Effector memory CD4-positive, alpha-beta T cell (primary cell): ENCODE data around the gene LRP1-AS.

ENCODE experiments used
- DNase-seq, 3 donors: peaks; one replicate each; pipeline ENCODE4 v3.0.0-alpha.2; 2020
- H3K27ac ChIP-seq: 2 replicates; pipeline ENCODE4 v1.7.0; 2013; ENCODE audit warnings: mild to moderate bottlenecking, low read length, moderate library complexity; ENCODE audit not compliant: insufficient read depth, poor library complexity, severe bottlenecking
- H3K27me3 ChIP-seq: replicated peaks from 2 replicates; pipeline ENCODE4 v1.7.0; 2013; ENCODE audit warnings: mild to moderate bottlenecking, low read length; ENCODE audit not compliant: insufficient read depth, control insufficient read depth, poor library complexity, severe bottlenecking
- H3K36me3 ChIP-seq: 2 replicates; pipeline ENCODE4 v1.7.0; 2013; ENCODE audit warnings: mild to moderate bottlenecking, low read length, moderate library complexity; ENCODE audit not compliant: control insufficient read depth, insufficient read depth
- H3K4me1 ChIP-seq: 2 replicates; pipeline ENCODE4 v1.7.0; 2013; ENCODE audit warnings: low read length, mild to moderate bottlenecking; ENCODE audit not compliant: control insufficient read depth, insufficient read depth, poor library complexity, severe bottlenecking
- H3K4me3 ChIP-seq: 2 replicates; pipeline ENCODE4 v1.7.0; 2013; ENCODE audit warnings: low read length, low read depth, mild to moderate bottlenecking; ENCODE audit not compliant: insufficient read depth, poor library complexity, severe bottlenecking
- H3K9me3 ChIP-seq: 2 replicates; pipeline ENCODE4 v1.7.0; 2013; ENCODE audit warnings: mild to moderate bottlenecking, low read length, moderate library complexity; ENCODE audit not compliant: control insufficient read depth
- total RNA-seq, 3 donors: gene quantifications; one replicate each; lab custom pipeline; 2026; lab: John Stamatoyannopoulos, UW

Gene LRP1-AS
- total RNA-seq = 0 reads per million in 3 donors

DNA sequence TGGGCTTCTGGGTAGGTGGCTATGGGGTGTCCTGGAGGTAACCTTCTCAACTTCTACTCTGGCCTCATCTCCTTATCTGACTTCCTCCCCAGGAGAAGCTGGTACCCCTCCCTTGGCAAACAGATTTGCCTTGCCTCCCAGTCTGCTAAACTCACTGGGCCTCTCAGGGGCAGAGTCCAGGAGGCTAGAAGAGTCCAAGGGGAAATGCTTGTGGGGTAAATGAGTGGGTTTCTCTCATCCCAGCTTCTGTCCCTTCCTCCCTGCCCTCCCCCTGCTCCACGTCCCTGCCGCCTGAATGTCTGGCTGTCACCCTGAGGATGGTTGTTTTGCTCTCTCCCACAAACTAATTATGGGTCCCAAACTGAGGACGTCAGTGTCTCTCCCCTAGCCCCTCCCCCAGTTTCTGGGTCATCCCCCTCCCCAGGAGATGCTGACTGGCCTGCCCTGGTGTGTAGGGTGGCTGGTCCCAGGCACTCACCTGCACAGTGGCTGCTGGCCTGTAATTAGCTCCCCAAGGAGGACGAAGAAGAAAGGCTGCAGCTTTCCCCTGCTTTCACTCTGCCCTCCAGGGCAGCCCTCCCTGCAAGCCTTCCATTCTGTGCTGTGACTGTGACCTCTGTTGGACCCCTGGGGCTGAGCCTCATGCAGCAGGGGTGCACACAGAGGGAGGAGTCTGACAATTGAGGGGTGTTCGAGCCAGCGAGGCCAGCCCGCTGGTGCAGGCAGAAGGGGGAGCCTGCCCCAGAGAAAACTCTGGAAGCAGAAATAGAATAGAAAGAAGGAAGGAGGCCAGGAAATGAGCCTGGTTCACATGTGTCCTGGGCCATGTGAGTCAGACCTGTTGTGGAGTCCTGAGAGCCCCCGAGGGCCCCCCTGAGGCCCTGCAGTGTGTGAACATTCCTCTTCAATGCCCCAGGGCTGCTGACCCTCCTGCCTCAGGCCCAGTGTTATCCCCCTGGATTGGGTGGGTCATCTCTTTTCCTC, at the start of gene LRP1-AS:
LRP1-AS (minus strand) TSS at position 659 of the 984 bp plus-strand sequence.
- no peak within 1 kb of the TSS for H3K4me3 ChIP-seq
- DNase-seq = no peak
- no peaks in the 10 kb centered on the region for H3K9me3 ChIP-seq
- H3K27me3 ChIP-seq = no peaks in the 10 kb centered on the region
- H3K36me3 ChIP-seq = no peaks in the 10 kb centered on the region
- H3K4me1 ChIP-seq = no peaks in the 10 kb centered on the region
- no peak within 1 kb of the TSS for H3K27ac ChIP-seq

DNA sequence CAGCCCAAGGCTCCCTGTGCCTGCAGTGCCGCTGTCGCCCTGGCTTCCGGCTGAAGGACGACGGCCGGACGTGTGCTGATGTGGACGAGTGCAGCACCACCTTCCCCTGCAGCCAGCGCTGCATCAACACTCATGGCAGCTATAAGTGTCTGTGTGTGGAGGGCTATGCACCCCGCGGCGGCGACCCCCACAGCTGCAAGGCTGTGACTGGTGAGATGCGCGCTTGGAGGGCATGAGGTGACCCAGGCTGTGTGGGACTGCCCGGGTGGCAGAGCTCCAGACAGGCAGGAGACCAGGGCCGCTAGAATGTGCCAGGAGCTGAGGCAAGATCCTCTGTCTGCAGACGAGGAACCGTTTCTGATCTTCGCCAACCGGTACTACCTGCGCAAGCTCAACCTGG, 49.5 kb upstream of the LRP1-AS start:
- H3K4me3 ChIP-seq = no peak overlapping the region
- no peak for DNase-seq
- no peaks in the 10 kb centered on the region for H3K4me1 ChIP-seq
- H3K27ac ChIP-seq = no peak overlapping the region
- H3K9me3 ChIP-seq = no peaks in the 10 kb centered on the region
- no peaks in the 10 kb centered on the region for H3K27me3 ChIP-seq
- no peaks in the 10 kb centered on the region for H3K36me3 ChIP-seq

DNA sequence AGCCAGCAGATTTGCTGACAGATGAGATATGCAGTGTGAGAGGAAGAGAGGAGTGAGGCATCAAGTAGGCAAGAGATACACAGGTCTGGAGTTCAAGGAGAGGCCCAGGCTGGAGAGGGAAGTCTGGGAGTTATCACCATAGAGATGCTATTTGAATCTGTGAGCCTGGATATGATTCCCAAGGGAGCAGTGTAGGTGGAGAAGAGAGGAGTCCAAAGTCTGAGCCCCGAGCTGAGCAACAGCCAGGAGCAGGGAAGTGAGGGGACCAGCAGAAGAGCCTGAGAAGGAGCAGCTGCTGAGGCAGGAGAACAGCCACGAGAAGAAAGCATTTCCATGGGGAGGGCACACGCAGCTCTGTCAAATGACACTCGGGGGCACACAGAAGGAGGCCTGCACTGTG, 49.0 kb upstream of the LRP1-AS start:
- no peak for DNase-seq
- Histone ChIP-seq H3K36me3 (no peaks in the 10 kb centered on the region), H3K27ac (no peak overlapping the region)

DNA sequence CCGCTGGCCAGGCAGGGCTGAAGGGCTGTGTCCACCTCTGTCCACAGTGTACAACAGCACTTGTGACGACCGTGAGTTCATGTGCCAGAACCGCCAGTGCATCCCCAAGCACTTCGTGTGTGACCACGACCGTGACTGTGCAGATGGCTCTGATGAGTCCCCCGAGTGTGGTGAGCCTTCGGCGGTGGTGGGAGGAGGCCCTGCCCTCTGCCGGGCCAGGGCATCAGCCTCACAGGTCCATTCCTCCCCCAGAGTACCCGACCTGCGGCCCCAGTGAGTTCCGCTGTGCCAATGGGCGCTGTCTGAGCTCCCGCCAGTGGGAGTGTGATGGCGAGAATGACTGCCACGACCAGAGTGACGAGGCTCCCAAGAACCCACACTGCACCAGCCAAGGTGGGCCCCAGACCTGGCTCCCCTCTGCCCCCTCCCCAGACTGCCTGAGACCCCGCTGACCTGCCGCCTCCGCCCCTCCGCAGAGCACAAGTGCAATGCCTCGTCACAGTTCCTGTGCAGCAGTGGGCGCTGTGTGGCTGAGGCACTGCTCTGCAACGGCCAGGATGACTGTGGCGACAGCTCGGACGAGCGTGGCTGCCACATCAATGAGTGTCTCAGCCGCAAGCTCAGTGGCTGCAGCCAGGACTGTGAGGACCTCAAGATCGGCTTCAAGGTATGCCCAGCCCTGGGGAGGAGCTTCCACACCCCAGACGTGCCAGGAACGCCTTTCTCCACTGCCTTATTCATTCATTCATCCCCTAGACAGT, 48.4 kb upstream of the LRP1-AS start:
- H3K27me3 ChIP-seq = no peaks in the 10 kb centered on the region
- H3K4me1 ChIP-seq = no peaks in the 10 kb centered on the region
- H3K9me3 ChIP-seq = no peaks in the 10 kb centered on the region
- no peak for DNase-seq
- no peak overlapping the region for H3K27ac ChIP-seq
- H3K4me3 ChIP-seq = no peak overlapping the region
- H3K36me3 ChIP-seq = no peaks in the 10 kb centered on the region

More for the DNA sequence above, 49.0 kb upstream of the LRP1-AS start:
- H3K4me1 ChIP-seq = no peaks in the 10 kb centered on the region
- no peaks in the 10 kb centered on the region for H3K27me3 ChIP-seq
- no peaks in the 10 kb centered on the region for H3K9me3 ChIP-seq
- no peak overlapping the region for H3K4me3 ChIP-seq

DNA sequence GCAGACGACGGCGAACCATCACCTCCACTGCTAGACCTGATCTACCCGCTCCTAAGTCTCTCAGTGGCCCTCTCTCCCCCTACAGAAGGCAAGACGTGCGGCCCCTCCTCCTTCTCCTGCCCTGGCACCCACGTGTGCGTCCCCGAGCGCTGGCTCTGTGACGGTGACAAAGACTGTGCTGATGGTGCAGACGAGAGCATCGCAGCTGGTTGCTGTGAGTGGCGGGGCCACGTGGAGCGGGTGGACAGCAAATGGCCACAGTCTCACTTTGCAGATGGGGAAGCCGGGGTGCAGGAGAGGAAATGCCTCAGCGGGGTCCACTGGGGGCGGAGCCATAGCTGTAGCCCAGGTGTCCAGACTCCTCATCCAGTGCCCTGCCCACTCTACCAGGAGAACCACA, 47.8 kb upstream of the LRP1-AS start:
- Histone ChIP-seq H3K27ac (no peak overlapping the region), H3K9me3 (no peaks in the 10 kb centered on the region), H3K4me3 (no peak overlapping the region), H3K27me3 (no peaks in the 10 kb centered on the region), H3K36me3 (no peaks in the 10 kb centered on the region), H3K4me1 (no peaks in the 10 kb centered on the region)
- DNase-seq = no peak

DNA sequence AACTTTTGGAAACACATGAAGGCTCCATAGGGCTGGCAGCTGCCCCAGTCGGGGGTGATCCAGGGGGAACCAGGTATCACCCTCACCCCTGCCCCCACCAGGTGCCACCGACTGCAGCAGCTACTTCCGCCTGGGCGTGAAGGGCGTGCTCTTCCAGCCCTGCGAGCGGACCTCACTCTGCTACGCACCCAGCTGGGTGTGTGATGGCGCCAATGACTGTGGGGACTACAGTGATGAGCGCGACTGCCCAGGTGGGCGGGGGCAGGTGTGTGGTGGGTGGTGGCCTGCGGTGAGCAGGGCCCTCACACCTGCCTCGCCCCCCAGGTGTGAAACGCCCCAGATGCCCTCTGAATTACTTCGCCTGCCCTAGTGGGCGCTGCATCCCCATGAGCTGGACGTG, 46.8 kb upstream of the LRP1-AS start:
- Histone ChIP-seq H3K27ac (no peak overlapping the region), H3K27me3 (no peaks in the 10 kb centered on the region), H3K36me3 (no peaks in the 10 kb centered on the region), H3K9me3 (no peaks in the 10 kb centered on the region), H3K4me3 (no peak overlapping the region), H3K4me1 (no peaks in the 10 kb centered on the region)
- no peak for DNase-seq

DNA sequence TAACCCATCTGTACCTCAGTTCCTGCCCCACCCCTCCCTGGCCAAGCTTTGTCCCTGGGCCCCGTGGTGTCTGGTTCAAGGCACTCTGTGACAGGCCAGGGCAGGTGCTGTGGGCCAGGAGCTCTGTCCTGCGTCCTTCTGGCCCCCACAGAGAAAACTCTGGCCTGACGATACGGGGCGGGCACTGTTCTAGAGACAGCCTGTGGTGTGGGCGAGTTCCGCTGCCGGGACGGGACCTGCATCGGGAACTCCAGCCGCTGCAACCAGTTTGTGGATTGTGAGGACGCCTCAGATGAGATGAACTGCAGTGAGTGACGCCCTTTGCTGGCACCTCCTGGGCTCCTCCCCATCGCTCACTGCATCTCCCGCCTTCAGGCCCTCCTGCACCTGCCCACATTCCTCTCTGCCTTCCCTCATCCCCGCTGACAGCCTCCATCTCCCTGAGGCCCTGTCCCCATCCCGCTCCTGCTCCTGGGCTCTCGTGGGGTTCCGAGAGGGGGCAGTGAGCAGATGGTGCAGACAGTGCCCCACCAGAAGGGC, 46.4 kb upstream of the LRP1-AS start:
- H3K9me3 ChIP-seq = no peaks in the 10 kb centered on the region
- H3K27ac ChIP-seq = no peak overlapping the region
- H3K4me1 ChIP-seq = no peaks in the 10 kb centered on the region
- DNase-seq = no peak
- H3K27me3 ChIP-seq = no peaks in the 10 kb centered on the region
- H3K36me3 ChIP-seq = no peaks in the 10 kb centered on the region
- H3K4me3 ChIP-seq = no peak overlapping the region

DNA sequence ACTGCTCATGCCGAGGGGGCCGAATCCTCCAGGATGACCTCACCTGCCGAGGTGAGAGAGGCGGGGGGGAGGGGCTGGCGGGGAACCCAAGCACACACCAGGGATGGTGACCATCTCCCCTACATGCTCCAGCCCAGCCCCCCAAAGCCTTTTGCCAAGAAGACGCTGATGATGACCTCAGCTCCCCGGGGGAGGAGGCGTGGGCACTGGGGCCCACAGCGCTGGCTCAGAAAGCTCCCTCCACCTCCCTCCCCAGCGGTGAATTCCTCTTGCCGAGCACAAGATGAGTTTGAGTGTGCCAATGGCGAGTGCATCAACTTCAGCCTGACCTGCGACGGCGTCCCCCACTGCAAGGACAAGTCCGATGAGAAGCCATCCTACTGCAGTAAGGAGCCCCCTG, 45.5 kb upstream of the LRP1-AS start:
- Histone ChIP-seq H3K4me3 (no peak overlapping the region), H3K27me3 (no peaks in the 10 kb centered on the region), H3K4me1 (no peaks in the 10 kb centered on the region), H3K9me3 (no peaks in the 10 kb centered on the region), H3K36me3 (no peaks in the 10 kb centered on the region), H3K27ac (no peak overlapping the region)
- DNase-seq = no peak

DNA sequence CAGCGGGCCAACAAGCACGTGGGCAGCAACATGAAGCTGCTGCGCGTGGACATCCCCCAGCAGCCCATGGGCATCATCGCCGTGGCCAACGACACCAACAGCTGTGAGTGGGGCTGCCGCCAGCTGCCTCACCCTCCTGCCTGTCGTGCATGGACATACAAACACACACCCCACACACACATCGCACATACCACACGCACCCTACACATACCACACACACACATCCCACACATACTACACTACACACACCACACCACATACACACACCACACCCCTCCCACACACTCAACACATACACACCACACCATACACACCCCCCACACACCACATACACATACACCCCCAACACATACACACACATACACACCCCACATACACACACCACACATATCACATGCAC, 44.0 kb upstream of the LRP1-AS start:
- no peak for DNase-seq
- H3K36me3 ChIP-seq = no peaks in the 10 kb centered on the region
- H3K4me1 ChIP-seq = no peaks in the 10 kb centered on the region
- H3K9me3 ChIP-seq = no peaks in the 10 kb centered on the region
- H3K27me3 ChIP-seq = no peaks in the 10 kb centered on the region
- H3K27ac ChIP-seq = no peak overlapping the region
- no peak overlapping the region for H3K4me3 ChIP-seq

DNA sequence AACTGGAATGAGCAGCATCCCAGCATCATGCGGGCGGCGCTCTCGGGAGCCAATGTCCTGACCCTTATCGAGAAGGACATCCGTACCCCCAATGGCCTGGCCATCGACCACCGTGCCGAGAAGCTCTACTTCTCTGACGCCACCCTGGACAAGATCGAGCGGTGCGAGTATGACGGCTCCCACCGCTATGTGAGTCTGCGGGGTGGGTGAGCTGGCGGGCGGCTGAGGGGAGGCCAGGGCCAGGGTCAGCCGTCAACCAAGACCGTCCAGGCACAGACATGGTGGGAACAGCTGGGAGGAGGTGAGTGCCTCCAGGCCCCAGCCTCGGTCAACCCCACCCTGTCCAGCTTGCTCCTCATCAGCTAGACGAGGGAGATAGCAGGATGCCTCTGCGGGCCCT, 43.4 kb upstream of the LRP1-AS start:
- Histone ChIP-seq H3K4me1 (no peaks in the 10 kb centered on the region), H3K27me3 (no peaks in the 10 kb centered on the region), H3K36me3 (no peaks in the 10 kb centered on the region), H3K27ac (no peak overlapping the region), H3K4me3 (no peak overlapping the region), H3K9me3 (no peaks in the 10 kb centered on the region)
- DNase-seq = no peak
